Fibroblast of mammary gland (primary cell): ENCODE measurements around the gene C6orf136.
A peak's percentile ranks its signal among the peaks of the same experiment; 100 is the strongest.

Source experiments
- DNase-seq: peaks from one replicate; pipeline ENCODE4 v3.0.0-alpha.2; 2010; ENCODE audit warnings: low read depth
- H3K4me3 ChIP-seq: 2 replicates; pipeline ENCODE4 v1.5.1; 2011; ENCODE audit warnings: low read depth, mild to moderate bottlenecking, low read length, moderate library complexity; ENCODE audit not compliant: control insufficient read depth
- CTCF ChIP-seq: conservative IDR thresholded peaks from 2 replicates; pipeline ENCODE4 v1.5.1; 2011; ENCODE audit warnings: low read depth, low read length, inconsistent platforms; ENCODE audit not compliant: control insufficient read depth, insufficient read depth

Gene C6orf136

DNA sequence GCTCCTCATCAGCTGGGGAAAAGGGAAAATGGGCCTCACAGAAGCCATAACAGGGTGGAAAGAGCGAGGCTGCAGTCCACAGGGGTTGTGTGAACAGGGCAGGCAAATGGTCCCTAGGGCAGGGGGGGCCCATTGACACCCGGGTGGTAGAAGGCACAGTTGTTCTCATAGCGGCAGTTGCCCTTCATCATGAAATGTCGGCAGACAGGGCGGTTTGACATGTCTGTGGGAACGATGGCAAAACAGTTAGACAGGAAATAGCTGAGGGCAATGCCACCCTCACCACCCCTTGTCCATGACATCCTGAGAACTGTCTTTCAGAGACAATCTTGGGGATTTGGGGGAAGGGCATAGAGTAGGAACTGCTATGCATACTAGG, 45.5 kb upstream of the C6orf136 start:
- no peak for TF ChIP-seq CTCF
- H3K4me3 ChIP-seq, result no peak overlapping the region
- no peak for DNase-seq

DNA sequence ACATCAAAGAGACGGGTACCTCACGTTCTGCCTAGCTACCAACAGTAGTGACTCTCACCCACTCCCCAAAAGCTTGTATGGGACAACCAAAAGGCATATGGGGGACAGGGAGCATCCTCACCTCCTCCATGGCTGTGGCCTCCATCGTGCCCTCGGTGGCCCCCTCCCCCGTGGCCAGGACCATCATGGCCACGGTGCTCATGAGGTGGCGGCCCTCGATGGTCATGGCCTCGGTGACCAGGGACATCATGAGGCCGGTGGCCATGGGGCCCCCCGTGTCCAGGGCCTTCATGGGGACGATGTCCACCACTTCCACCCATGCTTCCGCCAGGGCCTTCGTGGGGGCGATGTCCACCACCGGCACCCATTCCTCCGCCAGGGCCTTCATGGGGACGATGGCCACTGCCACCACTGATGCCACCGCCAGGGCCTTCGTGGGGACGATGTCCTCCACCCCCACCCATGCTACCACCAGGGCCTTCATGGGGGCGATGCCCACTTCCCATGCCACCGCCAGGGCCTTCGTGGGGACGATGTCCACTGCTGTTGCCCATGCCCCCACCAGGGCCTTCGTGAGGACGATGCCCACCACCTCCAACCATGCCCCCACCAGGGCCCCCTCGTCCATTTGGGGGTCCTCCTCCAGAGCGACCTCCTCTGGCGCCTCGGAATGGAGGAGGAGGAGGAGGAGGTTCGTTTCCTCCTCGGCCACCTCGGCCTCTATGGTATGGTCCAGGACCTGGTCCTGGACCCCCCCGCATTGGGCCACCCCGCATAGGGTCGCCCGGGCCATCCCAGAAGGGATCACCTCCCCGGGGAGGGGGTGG, 44.9 kb upstream of the C6orf136 start:
- no peak for TF ChIP-seq CTCF
- no peak overlapping the region for H3K4me3 ChIP-seq

GRCh38 chr6:30603961-30604360, 43.0 kb upstream of the C6orf136 start:
- DNase-seq, result no peak
- TF ChIP-seq CTCF, result no peak
- no peak overlapping the region for H3K4me3 ChIP-seq

More for the DNA sequence above, 44.9 kb upstream of the C6orf136 start:
- DNase-seq, result no peak

DNA sequence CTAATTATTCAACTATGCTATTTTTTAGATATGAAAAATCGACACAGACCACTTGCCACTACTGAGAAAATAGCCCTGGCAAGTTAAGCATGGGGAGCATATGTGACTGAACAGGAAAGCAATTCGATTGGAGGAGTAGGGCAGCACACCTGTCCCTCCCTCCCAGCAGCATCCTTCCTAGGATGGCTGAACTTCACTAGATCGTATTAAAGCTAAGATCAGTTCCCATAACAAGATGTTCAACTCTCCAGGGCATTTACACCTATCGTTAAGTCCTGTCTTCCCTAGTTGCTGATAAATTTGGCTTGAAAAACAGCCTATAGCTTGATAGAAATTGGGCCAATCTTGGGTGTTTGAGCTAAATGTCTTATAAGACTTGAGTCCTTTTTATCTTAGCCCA, 36.9 kb upstream of the C6orf136 start:
- no peak overlapping the region for H3K4me3 ChIP-seq
- DNase-seq, result no peak
- no peak for TF ChIP-seq CTCF

DNA sequence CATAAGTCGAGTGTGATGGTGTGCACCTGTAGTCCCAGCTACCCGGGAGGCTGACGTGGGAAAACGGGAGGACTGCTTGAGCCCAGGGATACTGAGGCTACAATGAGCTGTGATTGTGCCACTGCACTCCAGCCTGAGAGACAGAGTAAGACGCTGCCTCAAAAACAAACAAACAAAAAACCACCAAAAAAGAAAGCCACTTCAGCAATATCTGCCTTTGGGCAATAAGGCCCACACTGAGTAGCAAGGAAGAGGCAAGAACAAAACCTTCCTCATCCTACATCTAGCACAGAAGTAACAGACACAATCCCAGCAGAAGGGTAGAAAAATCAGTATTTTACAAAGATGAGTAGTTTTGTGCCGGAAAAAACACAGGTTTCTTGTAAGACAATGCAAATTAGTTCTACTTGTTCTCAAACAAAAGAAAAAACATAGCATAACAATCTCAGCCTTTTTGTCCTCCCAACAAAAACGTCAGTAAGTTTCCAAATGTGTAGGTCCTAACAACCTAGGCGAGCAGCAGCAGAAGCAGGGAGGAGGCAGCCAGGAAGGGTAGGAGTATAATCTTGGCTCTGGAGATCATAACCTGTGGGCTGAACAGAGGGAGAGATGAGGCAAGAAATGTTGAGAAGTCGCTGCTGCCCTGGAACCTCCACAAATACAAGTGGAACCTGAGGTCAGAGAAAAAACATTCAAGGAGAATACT, 35.6 kb upstream of the C6orf136 start:
- no peak for DNase-seq
- no peak for TF ChIP-seq CTCF
- H3K4me3 ChIP-seq, result no peak overlapping the region

GRCh38 chr6:30611856-30612194, 35.1 kb upstream of the C6orf136 start:
- no peak for TF ChIP-seq CTCF
- H3K4me3 ChIP-seq, result no peak overlapping the region
- no peak for DNase-seq

GRCh38 chr6:30612213-30612612, 34.7 kb upstream of the C6orf136 start:
- peak; percentile 54 for TF ChIP-seq CTCF
- H3K4me3 ChIP-seq, result no peak overlapping the region
- peak; percentile 61 for DNase-seq
